Activated CD4-positive, CD25-positive, alpha-beta regulatory T cell treated with anti-CD3 and anti-CD28 coated beads, Interleukin-2, amount 50 U/mL, for 16 hours (primary cell): ENCODE data around the gene SAFB2.

Experiments
- DNase-seq: peaks from one replicate; pipeline ENCODE4 v3.0.0-alpha.2; 2020; ENCODE audit warnings: low read depth, low spot score

SAFB2 gene

DNA sequence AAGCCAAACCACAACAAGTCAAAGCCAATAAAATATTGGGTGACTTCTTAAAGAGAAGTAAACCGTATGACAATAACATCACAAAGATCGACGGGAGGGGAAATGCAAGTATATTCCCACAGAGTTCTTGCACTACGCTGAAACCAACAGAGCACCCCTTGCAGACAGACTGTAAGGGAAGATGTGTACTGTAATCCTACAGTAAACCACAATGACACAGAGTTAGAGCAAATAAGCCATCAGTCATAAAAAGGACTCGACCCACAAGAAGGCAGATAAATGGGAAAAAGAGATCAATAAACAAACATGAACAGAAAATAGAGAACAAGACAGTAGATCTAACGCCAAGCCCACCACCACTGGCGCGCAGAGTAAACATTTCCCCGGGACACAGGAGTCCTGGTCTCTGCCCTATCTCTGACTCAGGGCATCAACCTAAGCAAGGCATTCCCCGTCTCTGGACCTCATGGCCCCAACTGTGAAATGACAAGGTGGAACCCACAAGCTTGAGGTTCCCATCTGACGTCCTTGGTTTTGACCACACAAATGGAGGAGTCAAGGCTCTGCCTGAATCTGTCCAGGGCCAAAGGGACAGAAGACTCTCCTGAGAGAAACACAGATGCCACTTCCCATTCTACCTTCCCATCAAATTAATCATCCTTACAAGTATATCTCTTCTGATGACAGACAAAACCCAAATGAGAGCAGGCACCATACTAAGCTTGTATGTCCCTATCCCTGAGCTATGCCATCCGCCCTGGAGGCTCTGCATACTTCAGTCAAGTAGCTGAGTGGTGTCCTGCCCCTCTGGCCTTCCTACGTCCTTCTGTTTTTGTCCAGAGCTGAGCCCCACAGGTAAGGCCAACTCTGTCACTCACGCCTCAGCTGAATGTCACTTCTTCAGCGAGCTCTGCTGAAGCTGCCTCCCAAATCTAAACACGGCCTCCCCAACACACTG is 15.0 kb downstream of the SAFB2 start:
- no peak for DNase-seq

DNA sequence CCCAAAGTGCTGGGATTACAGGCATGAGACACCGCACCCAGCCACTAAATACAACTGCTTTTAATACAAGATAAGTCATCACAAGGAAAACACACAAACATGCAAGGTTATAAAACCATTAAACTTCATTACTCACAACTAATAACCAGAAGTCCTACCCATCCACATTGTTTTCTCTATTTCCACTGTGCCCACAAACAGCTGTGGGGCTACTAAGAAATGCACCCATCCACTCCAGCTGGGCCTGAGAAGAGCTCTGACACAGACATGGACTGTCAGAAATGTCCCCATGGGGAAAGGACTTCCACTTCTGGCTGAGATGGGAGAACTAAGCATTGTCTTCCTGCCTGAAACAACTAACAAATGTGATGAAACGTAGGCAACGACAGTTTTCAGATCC is 17.2 kb downstream of the SAFB2 start:
- no peak for DNase-seq

DNA sequence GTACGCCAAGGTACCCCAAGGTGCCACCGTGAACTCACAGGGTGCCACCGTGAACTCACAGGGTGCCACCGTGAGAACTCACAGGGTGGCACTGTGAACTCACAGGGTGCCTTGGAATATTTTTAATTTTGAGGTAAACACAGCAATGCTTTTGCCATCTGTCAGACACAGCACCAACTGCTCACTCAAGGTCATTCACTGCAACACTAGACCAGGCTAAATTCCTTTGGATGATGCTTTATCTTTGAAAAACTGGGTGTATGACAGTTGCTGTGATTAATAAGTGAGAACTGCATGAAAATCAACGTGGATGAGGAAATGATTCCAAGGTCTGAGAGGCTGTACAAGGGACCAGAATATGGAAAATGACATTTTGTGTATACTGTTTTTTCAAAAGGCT is 18.9 kb downstream of the SAFB2 start:
- DNase-seq: no peak

DNA sequence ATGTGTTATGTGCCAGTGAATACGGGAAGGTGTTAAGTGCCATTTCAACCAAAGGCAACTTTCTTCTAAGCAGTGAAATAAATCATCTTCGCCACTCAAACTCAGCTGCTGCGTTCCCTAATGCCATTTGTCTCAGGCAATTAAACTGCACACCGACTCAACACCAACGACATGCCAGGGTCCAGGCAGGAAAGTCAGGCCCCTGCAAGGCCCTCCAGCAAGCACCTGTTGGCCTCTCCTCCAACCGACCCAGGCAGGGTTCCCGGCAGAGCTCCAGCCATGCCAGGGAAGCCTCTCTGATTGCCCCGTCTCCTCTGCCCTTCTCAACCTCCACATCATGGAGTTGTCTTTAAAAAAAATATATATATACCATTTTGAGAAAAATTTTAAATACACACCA is 21.8 kb downstream of the SAFB2 start:
- no peak for DNase-seq

DNA sequence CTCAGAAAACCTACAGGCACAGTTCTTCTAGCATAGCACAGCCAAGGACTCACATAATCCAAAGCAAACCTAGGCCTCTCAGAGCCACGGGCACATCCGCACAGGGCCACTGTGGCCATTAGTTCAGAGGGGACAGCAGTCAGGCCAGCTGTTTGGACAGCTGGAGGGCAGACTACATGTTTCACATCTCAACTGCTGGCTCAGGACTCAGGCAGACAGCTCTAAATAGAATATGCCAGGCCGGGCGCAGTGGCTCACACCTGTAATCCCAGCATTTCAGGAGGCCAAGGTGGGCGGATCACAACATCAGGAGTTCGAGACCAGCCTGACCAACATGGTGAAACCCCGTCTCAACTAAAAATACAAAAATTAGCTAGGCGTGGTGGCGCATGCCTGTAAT is 26.8 kb downstream of the SAFB2 start:
- no peak for DNase-seq

DNA sequence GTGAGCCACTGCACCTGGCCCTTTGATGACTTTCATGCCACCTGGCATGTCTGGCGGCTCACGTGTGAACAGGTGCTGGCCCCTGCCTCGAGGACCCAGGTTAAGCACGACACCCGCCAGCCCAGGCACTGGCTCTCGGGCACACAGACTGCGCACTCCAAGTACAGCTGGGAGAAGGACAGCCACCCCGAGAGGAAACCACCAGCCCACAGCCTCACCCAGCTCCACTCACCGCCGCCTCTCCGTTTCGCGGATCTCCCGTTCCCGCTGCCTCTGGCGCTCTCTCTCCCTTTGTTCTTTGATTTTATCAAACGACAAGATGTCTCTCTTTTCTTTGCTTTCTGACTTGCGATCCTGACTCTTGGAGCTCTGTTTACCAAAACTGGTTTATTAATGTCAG is 27.4 kb downstream of the SAFB2 start:
- no peak for DNase-seq

DNA sequence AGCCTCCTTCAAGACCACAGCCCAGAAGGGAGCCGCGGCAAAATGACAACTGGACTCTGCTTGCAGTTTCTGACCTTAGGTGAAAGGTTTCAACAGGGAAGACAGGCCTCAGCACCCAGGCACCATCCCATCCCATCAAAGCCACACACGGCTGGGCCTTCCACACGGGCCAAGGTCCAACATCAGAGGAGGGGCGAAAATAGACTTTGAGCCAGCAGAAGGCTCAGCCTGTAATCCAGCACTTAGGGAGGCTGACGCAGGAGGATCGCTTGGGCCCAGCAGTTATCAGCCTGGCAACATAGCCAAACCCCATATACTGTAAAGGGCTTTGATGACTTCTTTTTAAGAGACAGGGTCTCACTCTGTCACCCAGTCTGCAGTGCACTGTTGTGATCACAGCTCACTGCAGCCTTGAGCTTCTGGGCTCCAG is 28.0 kb downstream of the SAFB2 start:
- no peak for DNase-seq

DNA sequence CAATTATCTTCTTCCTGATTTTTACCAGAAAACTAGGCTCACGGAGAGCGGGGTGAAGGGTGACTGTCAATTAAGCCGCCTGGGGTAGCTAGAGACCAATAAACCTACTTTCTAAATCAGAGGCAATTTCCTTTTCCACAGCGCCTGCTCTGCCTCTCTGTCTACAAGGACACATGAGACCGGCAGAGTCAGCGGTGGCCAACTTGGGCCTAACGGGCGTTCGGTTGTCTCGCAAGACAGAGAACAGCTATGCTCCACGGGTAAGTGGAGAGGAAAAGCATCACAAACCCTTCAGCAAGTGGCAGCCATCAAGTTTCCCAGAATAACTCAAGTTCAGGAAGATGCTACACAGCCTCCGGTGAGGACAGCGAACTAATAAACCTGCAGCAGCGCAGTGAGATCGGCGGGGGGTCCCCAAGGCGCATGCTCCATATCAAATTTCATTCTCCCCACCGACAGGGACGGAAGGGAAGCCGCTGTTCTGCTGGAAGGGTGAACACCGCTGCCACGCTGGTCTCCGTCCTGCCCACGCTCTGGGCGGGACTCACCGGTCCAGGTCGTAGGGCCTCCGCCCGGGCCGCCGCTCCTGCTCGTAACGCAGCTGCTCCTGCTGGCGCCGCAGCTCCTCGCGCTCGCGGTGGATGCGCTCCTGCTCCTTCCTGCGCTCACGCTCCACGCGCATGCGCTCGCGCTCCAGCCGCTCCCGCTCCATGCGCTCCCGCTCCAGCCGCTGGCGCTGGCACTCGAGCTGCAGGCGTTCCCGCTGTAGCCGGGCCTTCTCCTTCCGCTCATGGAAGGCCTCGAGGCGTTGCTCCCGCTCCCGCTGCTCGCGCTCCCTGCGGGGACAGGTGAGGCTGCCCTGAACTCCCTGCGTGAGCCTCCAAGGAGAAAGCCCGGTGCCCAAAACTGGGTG is 29.0 kb downstream of the SAFB2 start:
- DNase-seq: no peak

DNA sequence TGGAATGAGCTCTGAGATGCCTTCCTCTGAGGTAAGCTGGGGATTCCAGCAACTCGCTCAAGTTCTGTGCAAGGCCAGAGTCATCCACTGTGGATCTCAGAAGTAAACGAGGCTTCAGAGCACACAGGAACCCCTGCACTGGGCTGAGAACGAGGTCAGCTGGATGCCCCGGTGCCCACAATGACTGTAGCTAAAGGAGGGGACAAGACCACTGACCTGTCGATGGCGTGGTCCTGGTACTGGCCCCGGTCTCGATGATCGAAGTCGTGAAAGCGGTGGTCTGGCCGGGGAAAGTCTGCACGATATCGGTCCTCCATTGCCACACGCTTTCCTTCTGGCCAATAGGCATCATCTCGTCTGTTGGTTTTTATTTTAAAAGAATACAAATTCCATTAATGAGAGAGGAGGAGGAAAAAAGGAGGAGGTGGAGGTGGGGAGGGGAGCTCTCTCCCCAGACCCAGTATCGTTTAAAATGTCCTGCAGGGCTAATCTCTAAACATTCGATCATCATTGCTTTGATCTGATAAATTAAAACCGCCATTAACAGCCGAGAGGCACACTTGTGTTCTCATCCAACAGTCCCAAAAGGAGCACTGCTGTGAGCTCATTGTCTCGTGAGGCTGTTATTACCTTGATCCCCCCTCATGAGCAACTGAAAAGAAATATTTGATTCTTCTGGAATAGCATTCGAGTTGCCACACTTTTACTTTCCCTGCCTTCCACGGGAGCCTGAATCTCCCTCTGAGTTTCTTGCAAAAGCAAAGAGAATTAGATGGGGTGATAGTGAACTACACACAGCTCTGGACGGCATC is 29.8 kb downstream of the SAFB2 start:
- no peak for DNase-seq

DNA sequence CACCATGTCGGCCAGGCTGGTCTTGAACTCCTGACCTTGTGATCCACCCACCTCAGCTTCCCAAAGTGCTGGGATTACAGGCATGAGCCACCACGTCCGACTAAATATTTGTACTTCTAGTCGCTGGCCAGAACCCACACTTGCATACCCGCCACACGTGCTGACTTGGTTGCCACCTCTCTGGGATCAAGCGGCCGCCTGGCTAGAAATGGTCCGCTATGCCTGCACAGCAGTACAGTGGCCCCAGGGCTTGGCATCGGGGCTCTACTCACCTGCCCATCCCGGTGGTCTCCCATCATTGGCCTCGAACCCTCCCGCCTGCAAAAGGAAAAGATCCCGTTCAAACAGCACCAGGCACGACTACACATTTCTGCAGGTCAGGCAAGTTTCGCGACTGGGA is 31.1 kb downstream of the SAFB2 start:
- DNase-seq: no peak

DNA sequence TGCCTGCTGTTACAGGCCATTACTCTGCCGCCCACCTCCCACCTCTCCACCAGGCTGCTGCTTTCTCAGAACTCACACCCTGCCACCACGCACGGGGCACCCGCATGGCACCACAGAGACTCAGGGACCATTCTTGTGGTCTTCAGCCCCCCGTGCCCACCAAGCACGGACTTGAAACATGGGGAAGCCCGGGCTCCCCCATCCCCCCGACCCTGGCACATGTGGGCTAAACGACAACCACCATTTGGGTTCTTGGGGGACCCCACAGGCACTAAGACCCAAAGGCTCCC is 31.8 kb downstream of the SAFB2 start:
- DNase-seq: no peak

DNA sequence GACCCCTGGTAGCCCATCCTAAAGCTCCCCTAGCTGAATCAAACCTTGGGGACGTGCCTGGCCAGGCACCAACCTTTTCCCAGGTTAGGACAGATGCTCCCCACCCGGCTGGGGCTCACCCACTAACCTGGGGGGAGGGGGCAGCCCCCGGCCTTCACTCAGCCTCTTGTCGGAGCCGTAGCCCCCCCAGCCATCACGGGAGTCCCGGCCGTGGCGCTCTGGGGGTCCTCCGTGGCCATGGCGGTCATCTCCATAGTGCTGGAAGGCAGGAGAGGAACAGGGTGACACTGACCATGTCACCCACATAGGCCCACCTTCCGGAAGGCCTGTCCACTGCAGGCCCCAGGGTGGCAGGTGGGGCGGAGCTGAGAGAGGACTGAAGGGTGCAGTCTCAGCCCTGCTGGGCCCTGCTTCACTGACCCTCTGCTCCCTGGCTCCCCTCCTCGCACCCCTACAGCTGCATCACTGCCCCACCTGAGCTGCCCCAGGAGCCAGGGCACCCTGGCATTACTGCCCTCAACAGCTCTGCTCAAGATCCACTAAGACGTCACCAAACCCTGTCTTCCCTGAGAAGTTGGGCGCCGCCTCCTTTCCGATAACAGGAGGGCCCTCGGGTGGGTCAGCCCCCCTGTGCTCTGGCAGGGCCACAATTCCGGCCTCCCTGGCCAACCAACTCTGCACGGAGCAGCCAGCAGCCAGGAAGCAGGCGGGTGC is 32.3 kb downstream of the SAFB2 start:
- no peak for DNase-seq

DNA sequence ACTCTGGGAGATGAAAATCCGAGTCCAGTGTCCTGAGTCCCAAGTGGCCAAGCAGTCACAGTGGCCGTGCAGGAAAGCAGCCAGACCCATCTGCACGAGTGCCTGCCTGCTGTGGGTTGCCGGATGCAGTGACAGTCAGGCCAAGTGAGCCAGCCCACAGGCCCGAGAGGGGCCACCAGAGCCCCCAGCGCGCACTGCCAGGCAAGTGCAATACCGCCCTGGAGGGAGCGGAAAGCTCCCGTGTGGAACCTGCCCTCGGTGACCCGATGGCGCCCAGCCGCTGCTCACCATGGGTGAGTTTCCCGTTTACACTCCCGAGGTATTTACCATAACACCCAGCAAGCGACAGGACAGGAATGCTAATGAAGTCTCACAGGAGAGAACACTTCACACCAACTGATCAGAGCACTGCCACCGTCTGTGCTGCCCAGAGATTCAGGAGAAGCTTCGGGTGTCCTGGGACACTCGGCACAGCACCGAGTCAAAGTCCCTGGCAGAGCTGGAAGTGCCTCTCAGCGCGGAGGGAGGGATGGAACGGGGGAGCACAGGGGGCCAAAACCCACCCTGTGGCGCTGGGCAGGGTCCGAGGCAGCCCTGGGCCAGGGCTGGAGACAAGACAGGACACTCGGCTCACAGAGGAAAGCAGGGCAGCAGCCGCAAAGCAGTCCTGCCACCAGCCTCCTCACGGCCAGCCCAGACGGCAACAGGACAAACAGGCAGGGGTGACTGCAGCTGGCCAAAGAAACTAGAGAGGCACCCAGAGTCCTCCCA is 33.5 kb downstream of the SAFB2 start:
- DNase-seq: no peak

DNA sequence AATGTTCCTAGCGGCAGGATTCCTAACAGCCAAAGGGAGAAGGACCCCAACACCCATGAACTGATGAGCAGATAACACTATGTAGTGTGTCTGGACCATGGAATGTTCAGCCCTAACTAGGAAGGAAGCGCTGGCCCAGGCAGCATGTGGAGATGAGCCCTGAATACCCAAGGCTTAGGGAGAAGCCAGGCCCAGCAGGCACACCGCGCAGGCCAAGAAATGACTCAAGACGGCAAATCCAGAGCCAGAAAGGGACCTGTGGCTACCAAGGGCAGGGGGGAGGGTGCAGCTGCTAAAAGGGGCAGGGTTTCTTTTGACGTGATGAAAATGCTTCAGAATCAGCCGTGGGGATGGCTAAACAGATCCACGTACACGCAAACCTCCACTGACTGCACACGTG is 34.1 kb downstream of the SAFB2 start:
- no peak for DNase-seq

DNA sequence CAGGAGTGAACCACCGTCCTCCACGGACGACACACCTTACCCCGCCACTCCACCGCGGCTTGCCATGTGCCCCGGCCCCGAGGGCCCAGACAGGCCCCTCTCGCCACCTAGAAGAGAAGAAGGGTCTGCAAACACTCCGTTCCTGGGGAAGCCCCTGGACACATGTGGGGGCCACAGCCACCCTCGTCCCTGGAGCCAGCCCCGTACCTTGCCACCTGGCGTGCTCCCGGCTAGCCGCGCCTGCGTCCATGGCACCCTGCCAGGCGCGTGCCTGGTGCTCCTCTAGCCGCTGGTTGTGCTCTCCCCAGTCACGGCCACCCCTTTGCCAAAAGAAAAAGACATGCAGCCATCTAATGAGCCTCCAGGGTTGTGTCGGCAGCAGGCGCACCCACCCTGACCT is 34.9 kb downstream of the SAFB2 start:
- DNase-seq: no peak

DNA sequence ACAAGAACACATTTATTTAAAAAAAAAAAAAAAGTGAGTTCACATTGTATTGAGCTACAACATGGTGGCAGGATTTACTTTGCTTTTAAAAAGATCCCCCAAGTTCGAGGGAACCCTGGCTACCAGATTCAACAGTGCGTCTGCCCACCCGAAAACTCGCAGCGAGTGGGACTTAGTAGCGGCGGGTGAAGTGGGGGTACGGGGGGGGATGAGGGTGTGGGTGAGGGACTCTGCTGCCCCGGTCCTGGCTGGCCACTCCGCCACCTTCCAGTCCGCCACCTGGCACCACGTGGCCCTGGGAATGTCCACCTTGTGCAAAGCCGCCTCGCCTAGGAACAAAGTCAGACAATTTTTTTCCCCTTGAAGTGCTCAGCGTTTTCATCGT is 35.5 kb downstream of the SAFB2 start:
- DNase-seq: no peak

DNA sequence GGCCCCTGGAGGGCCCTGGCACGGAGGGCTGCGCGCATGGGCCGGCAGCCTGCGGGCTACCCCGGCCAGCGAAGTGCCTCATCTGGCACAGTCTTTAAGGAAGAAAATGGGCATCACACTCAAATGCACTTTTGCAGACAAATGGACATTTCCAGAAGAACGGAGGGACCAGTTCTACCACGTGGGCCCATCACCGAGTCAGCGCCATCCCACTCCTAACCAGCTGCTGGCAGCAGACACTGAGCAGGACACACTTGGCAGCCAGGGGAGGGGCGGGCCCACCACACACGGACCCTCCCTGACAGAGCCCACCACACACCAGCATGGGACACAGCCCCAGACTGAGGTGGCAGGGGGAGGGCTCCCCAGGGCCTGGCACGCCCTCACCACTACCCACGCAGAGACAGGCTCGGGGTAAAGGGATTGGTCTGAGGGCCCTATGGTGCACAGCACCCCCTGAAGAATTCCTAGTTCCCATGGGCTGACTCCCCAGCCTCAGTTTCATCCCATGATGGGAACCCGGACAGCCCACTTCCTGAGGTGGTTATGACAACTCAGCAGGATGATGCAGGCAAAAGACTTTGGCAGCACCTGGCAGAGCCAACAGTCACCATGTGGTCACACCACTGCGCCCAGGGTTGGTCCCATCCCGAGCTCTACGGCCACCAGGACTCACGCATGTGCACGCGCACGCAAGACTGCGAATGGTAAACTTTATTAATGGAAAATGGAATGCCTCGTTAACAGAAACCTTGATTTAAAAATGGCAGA is 36.1 kb downstream of the SAFB2 start:
- DNase-seq: no peak

DNA sequence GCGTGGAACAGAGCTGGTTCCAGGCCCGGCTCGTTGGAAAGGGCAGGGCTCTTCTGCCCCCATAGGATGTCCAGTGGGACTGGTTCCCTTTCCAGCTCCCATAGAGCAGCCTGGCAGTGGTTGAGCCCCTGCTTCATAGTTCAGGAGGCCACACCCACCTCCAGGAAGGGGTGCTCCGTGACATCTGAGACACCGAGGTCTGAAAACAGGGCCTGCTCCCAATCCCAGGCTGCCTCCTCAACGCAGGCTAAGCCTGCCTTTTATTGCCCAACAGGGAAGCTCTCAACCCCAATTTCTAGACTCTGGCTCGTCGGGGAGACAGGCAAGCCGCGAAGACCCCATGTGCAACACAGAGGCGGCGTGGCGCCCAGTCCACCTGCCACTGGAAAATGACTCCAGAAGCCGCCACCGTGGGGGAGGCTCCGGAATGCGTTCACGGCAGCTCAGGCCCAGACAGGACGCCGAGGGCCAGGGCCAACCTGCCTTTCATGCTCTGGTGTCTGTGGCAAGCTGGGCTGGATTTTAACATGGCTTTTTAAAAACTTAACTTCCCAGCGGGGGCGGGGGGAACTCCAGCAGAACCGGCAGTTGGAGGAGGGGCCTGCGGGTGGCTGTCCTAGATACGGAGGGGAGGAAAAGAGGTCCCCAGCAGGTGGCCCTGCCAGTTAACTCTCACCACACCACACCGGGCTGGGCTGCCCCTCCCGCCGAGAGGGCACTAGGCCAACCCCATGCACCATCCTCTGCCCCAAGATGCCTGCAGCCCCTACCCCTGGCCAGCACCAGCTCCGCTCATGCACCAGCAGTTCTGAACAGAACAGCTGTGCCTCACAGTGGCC is 36.9 kb downstream of the SAFB2 start:
- DNase-seq: no peak

DNA sequence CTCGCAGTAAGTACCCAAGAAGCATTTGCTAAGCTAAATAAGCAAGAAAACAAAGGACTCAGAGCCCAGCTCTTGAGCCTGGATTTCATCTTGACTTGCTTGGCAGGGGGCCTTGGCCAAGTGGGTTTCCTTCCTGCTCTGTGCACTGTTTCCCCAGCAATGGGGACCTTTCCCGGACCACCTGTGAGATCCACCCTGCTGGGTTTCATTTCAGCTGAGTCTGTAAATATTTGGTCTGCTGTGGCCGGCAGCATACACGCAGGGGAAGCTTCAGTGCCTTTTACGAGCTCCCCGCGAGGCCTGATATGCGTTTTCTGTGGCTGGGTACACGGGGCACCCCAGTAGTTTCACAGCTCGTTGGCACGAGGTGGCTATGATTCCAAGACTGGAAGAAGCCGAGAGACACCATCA is 42.4 kb downstream of the SAFB2 start:
- DNase-seq: no peak
